Testis (tissue), 3 donors: ENCODE data around the gene IGSF9B. TPM values are rescaled to one million over a fixed set of nuclear protein-coding genes. Genes with fewer than 3 reads are reported as not detected.

Experiments used
- DNase-seq: peaks from one replicate; pipeline ENCODE4 v3.0.0-alpha.2; 2019
- H3K27ac ChIP-seq, 2 donors: fragments of 200-600 bp; sonication (generic); one replicate each; pipeline ENCODE4 v1.5.1; 2019
- H3K27me3 ChIP-seq: fragments of 200-600 bp; sonication (generic); one replicate; pipeline ENCODE4 v1.5.1; 2019
- H3K36me3 ChIP-seq: fragments of 200-600 bp; sonication (generic); one replicate; pipeline ENCODE4 v1.5.1; 2017; ENCODE audit warnings: low read depth; ENCODE audit errors: missing control alignments
- H3K4me1 ChIP-seq: fragments of 200-600 bp; sonication (generic); one replicate; pipeline ENCODE4 v1.5.1; 2019
- H3K4me3 ChIP-seq, 2 donors: fragments of 200-600 bp; sonication (generic); one replicate each; pipeline ENCODE4 v1.5.1; 2017 to 2019
- H3K9me3 ChIP-seq: fragments of 200-600 bp; sonication (generic); one replicate; pipeline ENCODE4 v1.5.1; 2017
- POLR2A ChIP-seq: fragments of 450-650 bp; IDR thresholded peaks from one replicate; pipeline ENCODE4 v1.6.1; 2017; ENCODE audit warnings: antibody characterized with exemption, mild to moderate bottlenecking, moderate library complexity
- WGBS, 2 donors: methylation state at CpG; one replicate each; pipeline ENCODE4 v1.1.5; 2018; 5-methylcytosine and 5-hydroxymethylcytosine counted together
- intact Hi-C: fragments of 100-400 bp; cut with DNase I; formaldehyde crosslinking; loops from one replicate; pipeline ENCODE4 v1.15.1; 2023; ENCODE audit warnings: low total_unique reads
- polyA plus RNA-seq: library from polyadenylated mRNA; stranded (reverse); fragments of 350-450 nt; fragmentation: Illumina TruSeq; extraction: RNeasy Lipid Tissue Mini Kit (QIAGEN cat#74804); gene quantifications from one replicate; pipeline ENCODE4 v1.2.3, GENCODE V29; 2014; ENCODE audit warnings: low read depth, low replicate concordance; ENCODE audit not compliant: insufficient read depth
- total RNA-seq, 2 donors: library from RNA; depleted of rRNA; stranded (reverse); fragments of >200 nt; gene quantifications; one replicate each; pipeline ENCODE4 v1.2.3, GENCODE V29; 2016
- TF ChIP-seq, protein P1 (sequence below), 3 experiments: fragments of 450-650 bp in 2 of 3; fragments of 200-600 bp in 1 of 3; sonication (generic) in 1 of 3; IDR thresholded peaks; one replicate each; pipeline ENCODE4 v1.5.1; 2016 to 2019; ENCODE audit warnings: antibody characterized with exemption in 3 of 3, mild to moderate bottlenecking in 2 of 3, moderate library complexity in 1 of 3

Gene IGSF9B
- total and polyA plus RNA-seq, 3 donors from 2014 or later = 16.8 to 119 (median 71.9) TPM

DNA sequence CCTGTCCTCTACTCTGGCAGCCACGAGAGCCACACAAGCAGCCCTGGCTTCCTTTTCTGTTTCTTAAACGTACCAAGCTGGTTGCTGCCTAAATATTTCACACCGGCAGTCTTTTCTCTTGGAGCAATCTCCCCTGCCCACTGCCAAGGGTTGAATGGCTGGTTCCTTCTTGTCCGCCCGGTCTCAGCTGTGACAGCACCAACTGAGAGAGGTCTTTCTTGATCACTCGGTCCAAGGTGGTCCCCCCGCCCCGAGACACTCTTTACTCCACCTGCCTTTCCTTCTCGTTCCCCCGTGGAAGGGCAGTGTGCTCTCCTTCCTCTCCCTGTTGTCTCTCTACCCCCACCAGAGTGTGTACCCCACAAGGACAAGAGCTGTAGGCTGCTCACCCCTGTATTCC lies 33.7 kb upstream of the IGSF9B start:
- Histone ChIP-seq H3K9me3 (no peaks in the 10 kb centered on the region), H3K27me3 (no peaks in the 10 kb centered on the region), H3K4me1 (no peaks in the 10 kb centered on the region), H3K27ac (no peak overlapping the region), H3K4me3 (no peak overlapping the region), H3K36me3 (no peaks in the 10 kb centered on the region)
- WGBS, 2 donors = 84 to 91% methylated on average over 10 of the region's 10 CpGs
- TF ChIP-seq, protein P1, sequence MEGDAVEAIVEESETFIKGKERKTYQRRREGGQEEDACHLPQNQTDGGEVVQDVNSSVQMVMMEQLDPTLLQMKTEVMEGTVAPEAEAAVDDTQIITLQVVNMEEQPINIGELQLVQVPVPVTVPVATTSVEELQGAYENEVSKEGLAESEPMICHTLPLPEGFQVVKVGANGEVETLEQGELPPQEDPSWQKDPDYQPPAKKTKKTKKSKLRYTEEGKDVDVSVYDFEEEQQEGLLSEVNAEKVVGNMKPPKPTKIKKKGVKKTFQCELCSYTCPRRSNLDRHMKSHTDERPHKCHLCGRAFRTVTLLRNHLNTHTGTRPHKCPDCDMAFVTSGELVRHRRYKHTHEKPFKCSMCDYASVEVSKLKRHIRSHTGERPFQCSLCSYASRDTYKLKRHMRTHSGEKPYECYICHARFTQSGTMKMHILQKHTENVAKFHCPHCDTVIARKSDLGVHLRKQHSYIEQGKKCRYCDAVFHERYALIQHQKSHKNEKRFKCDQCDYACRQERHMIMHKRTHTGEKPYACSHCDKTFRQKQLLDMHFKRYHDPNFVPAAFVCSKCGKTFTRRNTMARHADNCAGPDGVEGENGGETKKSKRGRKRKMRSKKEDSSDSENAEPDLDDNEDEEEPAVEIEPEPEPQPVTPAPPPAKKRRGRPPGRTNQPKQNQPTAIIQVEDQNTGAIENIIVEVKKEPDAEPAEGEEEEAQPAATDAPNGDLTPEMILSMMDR (IDR thresholded peaks at IDR 0.05) = no peak
- TF ChIP-seq POLR2A = no peak
- no peak for DNase-seq
- intact Hi-C loops = no loop called here

DNA sequence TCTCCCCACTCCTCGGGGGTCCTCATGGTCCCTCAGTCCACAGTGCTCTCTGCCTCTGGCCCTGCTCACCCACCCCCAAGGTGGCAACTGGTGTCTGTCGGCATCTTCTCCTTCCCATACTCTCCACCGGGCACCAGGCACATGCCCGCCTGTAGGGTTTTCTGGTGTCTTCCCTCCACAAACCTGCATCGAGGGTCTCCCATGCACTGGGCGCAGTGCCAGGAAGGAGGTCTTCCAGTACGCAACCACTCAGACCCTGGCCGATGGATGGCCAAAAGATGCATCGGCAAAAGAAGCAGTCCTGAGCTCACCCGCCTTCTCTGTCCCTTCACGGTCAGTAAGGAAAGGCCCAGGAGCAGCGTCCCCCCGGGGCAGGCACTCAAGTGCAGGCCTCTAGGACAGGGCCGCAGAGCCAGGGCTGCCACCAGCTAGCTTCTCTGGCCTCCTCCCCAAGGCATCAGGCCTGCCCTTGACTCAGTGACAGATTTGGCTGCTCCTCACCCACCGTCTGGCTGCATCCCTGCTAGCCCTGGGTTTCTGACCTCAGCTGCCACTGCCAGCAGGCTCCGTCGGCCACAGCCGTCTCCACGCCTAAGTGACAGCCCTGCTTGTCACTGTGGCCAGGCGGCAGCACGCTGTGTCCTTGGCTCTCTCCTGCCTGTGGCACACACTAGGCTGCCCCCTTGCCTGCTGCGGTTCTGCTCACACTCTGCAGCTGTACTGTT lies 32.1 kb upstream of the IGSF9B start:
- peak; percentile 56 for DNase-seq
- H3K36me3 ChIP-seq = no peaks in the 10 kb centered on the region
- no peaks in the 10 kb centered on the region for H3K9me3 ChIP-seq
- intact Hi-C loops = no loop called here
- 81 to 84% methylated on average over 22 of the region's 22 CpGs for WGBS, 2 donors
- TF ChIP-seq, protein P1 (IDR thresholded peaks at IDR 0.05) = no peak
- TF ChIP-seq POLR2A = no peak
- no peaks in the 10 kb centered on the region for H3K4me1 ChIP-seq
- H3K4me3 ChIP-seq = no peak overlapping the region
- H3K27me3 ChIP-seq = no peaks in the 10 kb centered on the region
- no peak overlapping the region for H3K27ac ChIP-seq

- 90 to 96% methylated on average over 8 of the region's 8 CpGs for WGBS, 2 donors
- intact Hi-C loops = no loop called here
- Histone ChIP-seq H3K36me3 (no peaks in the 10 kb centered on the region), H3K27me3 (no peaks in the 10 kb centered on the region), H3K4me1 (no peaks in the 10 kb centered on the region), H3K27ac (no peak overlapping the region), H3K4me3 (no peak overlapping the region), H3K9me3 (no peaks in the 10 kb centered on the region)
- TF ChIP-seq, protein P1 (IDR thresholded peaks at IDR 0.05) = no peak
- DNase-seq = no peak
Observed at GRCh38 chr11:133987171-133987570, 30.4 kb upstream of the IGSF9B start.

GRCh38 chr11:133985981-133986944 lies 29.5 kb upstream of the IGSF9B start:
- no peaks in the 10 kb centered on the region for H3K27me3 ChIP-seq
- DNase-seq = no peak

More at GRCh38 chr11:133985981-133986944, 29.5 kb upstream of the IGSF9B start:
- H3K36me3 ChIP-seq = no peaks in the 10 kb centered on the region
- intact Hi-C loops = no loop called here
- H3K4me3 ChIP-seq = no peak overlapping the region
- H3K27ac ChIP-seq = no peak overlapping the region
- no peaks in the 10 kb centered on the region for H3K9me3 ChIP-seq
- no peaks in the 10 kb centered on the region for H3K4me1 ChIP-seq
- WGBS, 2 donors = 89 to 90% methylated on average over 15 of the region's 15 CpGs
- no peak for TF ChIP-seq POLR2A
- TF ChIP-seq, protein P1 (IDR thresholded peaks at IDR 0.05) = no peak
